ENCODE data around the gene LDLRAD3. TPM values are rescaled to one million over a fixed set of nuclear protein-coding genes. Genes with fewer than 3 reads are reported as not detected.

The LDLRAD3 gene
- total and polyA plus RNA-seq, 11 donors = 1.1 to 7.7 (median 2.6) TPM

GRCh38 chr11:35946766-35947165, 2.9 kb downstream of the LDLRAD3 start:
- peaks cover 0 to 38% (median 9%) of the 10 kb centered on the region in 12 donors for H3K4me1 ChIP-seq
- no peak overlapping the region for H3K4me3 ChIP-seq
- 63 to 88% (median 75%) methylated on average over 3 of the region's 3 CpGs for WGBS, 4 donors
- no peaks in the 10 kb centered on the region for H3K9me3 ChIP-seq
- H3K36me3 ChIP-seq = no peaks in the 10 kb centered on the region
- H3K27me3 ChIP-seq = peaks cover 0 to 3% (median 0%) of the 10 kb centered on the region in 9 donors
- TF ChIP-seq CTCF (IDR thresholded peaks at IDR 0.05) (no peak), POLR2A (IDR thresholded peaks at IDR 0.05) (no peak)
- DNase-seq (no peak), ATAC-seq (no peak)
- H3K27ac ChIP-seq = no peak overlapping the region
- intact Hi-C loops (cut with DNase I) = loop anchor here in 3 of 10 donors (10.0 kb wide), 4 partner anchors 88 to 332 kb away; partner anchors contain the start of genes FJX1 (in 1 of the 3) and TRIM44 (in 1 of the 3)

GRCh38 chr11:35947437-35947836, 3.6 kb downstream of the LDLRAD3 start:
- no peak for TF ChIP-seq POLR2A (IDR thresholded peaks at IDR 0.05)
- intact Hi-C loops (cut with DNase I) = loop anchor here in 3 of 10 donors (10.0 kb wide), 4 partner anchors 87 to 333 kb away; partner anchors contain the start of genes FJX1 (in 1 of the 3) and TRIM44 (in 1 of the 3)
- Histone ChIP-seq H3K27ac (no peak overlapping the region), H3K27me3 (no peaks in the 10 kb centered on the region), H3K36me3 (no peaks in the 10 kb centered on the region), H3K9me3 (no peaks in the 10 kb centered on the region), H3K4me3 (no peak overlapping the region), H3K4me1 (peaks cover 0 to 38% (median 9%) of the 10 kb centered on the region in 12 donors)
- ATAC-seq = no peak
- DNase-seq = no peak
- 97 to 99% (median 99%) methylated on average over 4 of the region's 4 CpGs for WGBS, 4 donors

GRCh38 chr11:35949242-35949641, 5.4 kb downstream of the LDLRAD3 start:
- no peaks in the 10 kb centered on the region for H3K27me3 ChIP-seq
- DNase-seq (no peak), ATAC-seq (no peak)
- H3K36me3 ChIP-seq = no peaks in the 10 kb centered on the region
- H3K4me1 ChIP-seq = peaks cover 0 to 32% (median 7%) of the 10 kb centered on the region in 12 donors
- H3K4me3 ChIP-seq = no peak overlapping the region
- intact Hi-C loops (cut with DNase I) = loop anchor here in 3 of 10 donors (10.0 kb wide), 4 partner anchors 86 to 334 kb away; partner anchors contain the start of genes FJX1 (in 1 of the 3) and TRIM44 (in 1 of the 3)
- H3K9me3 ChIP-seq = no peaks in the 10 kb centered on the region
- no peak overlapping the region for H3K27ac ChIP-seq
- no peak for TF ChIP-seq POLR2A (IDR thresholded peaks at IDR 0.05)
- TF ChIP-seq CTCF (IDR thresholded peaks at IDR 0.05) = no peak
- 63 to 76% (median 72%) methylated on average over 3 of the region's 3 CpGs for WGBS, 4 donors

- no peak for TF ChIP-seq POLR2A (IDR thresholded peaks at IDR 0.05)
- no peak for TF ChIP-seq CTCF (IDR thresholded peaks at IDR 0.05)
- Histone ChIP-seq H3K36me3 (no peaks in the 10 kb centered on the region), H3K4me3 (no peak overlapping the region), H3K27me3 (no peaks in the 10 kb centered on the region), H3K4me1 (peaks cover 0 to 25% (median under 1%) of the 10 kb centered on the region in 12 donors), H3K27ac (no peak overlapping the region), H3K9me3 (no peaks in the 10 kb centered on the region)
- DNase-seq = no peak
- WGBS, 4 donors = 72 to 82% (median 76%) methylated on average over 5 of the region's 5 CpGs
- intact Hi-C loops (cut with DNase I) = no loop called here
- no peak for ATAC-seq
Observed at GRCh38 chr11:35950082-35950481, 6.2 kb downstream of the LDLRAD3 start.

GRCh38 chr11:35951680-35952079, 7.8 kb downstream of the LDLRAD3 start:
- DNase-seq (no peak), ATAC-seq (no peak)
- Histone ChIP-seq H3K27me3 (no peaks in the 10 kb centered on the region), H3K4me3 (no peak overlapping the region), H3K36me3 (no peaks in the 10 kb centered on the region), H3K9me3 (no peaks in the 10 kb centered on the region), H3K27ac (no peak overlapping the region), H3K4me1 (peaks cover 0 to 9% (median 0%) of the 10 kb centered on the region in 12 donors)
- intact Hi-C loops (cut with DNase I) = no loop called here
- TF ChIP-seq POLR2A (IDR thresholded peaks at IDR 0.05) (no peak), CTCF (IDR thresholded peaks at IDR 0.05) (no peak)
- WGBS, 4 donors = 92 to 96% (median 95%) methylated on average over 3 of the region's 3 CpGs
